ACC112 (cell line): ENCODE results near the gene TFB2M.
"Not testable (repeated sequence)": the region's sequence is repeated elsewhere in the genome, so short reads cannot be mapped to it uniquely, and the experiment has no call there.

ENCODE experiments used
- H2AFZ ChIP-seq: fragments of 200-600 bp; sonication (generic); one replicate; pipeline ENCODE4 v1.6.0; 2017; ENCODE audit warnings: antibody characterized with exemption, low read length; ENCODE audit not compliant: unreplicated experiment
- H3K27ac ChIP-seq: fragments of 200-600 bp; sonication (generic); 2 replicates; pipeline ENCODE4 v1.5.1; 2014; ENCODE audit warnings: low read depth, mild to moderate bottlenecking, antibody characterized with exemption, low read length, moderate library complexity
- H3K27me3 ChIP-seq: fragments of 200-600 bp; sonication (generic); 2 replicates; pipeline ENCODE4 v1.6.1; 2014; ENCODE audit warnings: mild to moderate bottlenecking, antibody characterized with exemption, low read length, moderate library complexity, mixed read lengths; ENCODE audit not compliant: insufficient read depth
- H3K36me3 ChIP-seq: fragments of 200-600 bp; sonication (generic); 2 replicates; pipeline ENCODE4 v1.6.1; 2016; ENCODE audit warnings: mild to moderate bottlenecking, antibody characterized with exemption, low read length, moderate library complexity, mixed read lengths; ENCODE audit not compliant: insufficient read depth
- H3K4me1 ChIP-seq: fragments of 200-600 bp; sonication (generic); one replicate; pipeline ENCODE4 v1.6.1; 2016; ENCODE audit warnings: low read length, mixed read lengths; ENCODE audit not compliant: insufficient read depth, unreplicated experiment, control insufficient read depth
- H3K4me3 ChIP-seq: fragments of 200-600 bp; sonication (generic); 2 replicates; pipeline ENCODE4 v1.5.1; 2014; ENCODE audit warnings: mild to moderate bottlenecking, low read depth, low read length
- H3K79me2 ChIP-seq: fragments of 200-600 bp; sonication (generic); one replicate; pipeline ENCODE4 v1.6.0; 2016; ENCODE audit warnings: low read length; ENCODE audit not compliant: control insufficient read depth, unreplicated experiment, insufficient read depth

The TFB2M gene, protein sequence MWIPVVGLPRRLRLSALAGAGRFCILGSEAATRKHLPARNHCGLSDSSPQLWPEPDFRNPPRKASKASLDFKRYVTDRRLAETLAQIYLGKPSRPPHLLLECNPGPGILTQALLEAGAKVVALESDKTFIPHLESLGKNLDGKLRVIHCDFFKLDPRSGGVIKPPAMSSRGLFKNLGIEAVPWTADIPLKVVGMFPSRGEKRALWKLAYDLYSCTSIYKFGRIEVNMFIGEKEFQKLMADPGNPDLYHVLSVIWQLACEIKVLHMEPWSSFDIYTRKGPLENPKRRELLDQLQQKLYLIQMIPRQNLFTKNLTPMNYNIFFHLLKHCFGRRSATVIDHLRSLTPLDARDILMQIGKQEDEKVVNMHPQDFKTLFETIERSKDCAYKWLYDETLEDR

DNA sequence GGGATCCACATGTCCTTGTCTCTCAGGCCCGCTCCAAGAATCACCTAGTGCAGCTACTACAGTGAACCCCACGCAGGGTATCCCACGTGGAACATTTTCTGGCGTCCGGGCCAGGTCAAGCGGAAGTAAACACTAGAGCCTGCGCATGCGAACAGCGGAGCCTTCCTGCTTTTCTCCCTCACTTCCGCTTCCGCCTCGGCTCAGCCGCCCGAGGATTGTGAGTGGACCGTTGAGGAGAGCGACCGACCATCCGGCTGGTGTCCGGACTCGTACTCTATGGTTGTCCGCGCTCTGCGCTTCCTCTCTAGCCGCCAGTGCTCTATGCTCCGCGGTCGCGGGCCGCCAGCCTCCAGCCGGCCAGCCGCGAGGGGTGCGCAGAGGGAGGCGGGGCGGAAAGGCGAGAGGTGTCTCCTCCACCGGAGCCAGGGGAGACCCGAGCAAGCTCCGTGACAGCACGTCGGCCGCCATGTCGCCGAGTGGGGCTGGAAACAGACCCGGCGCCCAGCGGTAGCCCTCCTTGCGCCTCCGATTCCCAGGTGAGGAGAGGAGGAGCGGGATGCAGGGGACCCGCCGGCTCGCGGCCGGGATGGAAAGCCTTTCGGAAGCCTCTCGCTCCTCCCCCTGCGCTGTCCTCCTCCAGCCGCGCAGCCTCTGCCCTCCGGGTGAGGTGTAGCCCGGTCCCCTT, at the start of gene TFB2M, which contains the start of gene CNST:
Gene TFB2M, minus strand, starts transcription at position 134 of the 685 bp plus-strand sequence. Its CDS starts 123 bp downstream, at position 11.
Gene CNST, plus strand, starts transcription at position 329 of the 685 bp plus-strand sequence. CDS start 25,107 bp downstream, outside the sequence.
- Histone ChIP-seq H3K4me3 (peak within 1 kb of the TSS; percentile 98), H3K27me3 (no peaks in the 10 kb centered on the region), H3K36me3 (peaks cover 11% of the 10 kb centered on the region; the same call in 1 of the 2 replicates), H3K4me1 (peaks cover 27% of the 10 kb centered on the region), H3K27ac (peak within 1 kb of the TSS; percentile 85), H3K79me2 (peaks cover 66% of the 10 kb centered on the region), H2AFZ (peak within 1 kb of the TSS; percentile 95)

DNA sequence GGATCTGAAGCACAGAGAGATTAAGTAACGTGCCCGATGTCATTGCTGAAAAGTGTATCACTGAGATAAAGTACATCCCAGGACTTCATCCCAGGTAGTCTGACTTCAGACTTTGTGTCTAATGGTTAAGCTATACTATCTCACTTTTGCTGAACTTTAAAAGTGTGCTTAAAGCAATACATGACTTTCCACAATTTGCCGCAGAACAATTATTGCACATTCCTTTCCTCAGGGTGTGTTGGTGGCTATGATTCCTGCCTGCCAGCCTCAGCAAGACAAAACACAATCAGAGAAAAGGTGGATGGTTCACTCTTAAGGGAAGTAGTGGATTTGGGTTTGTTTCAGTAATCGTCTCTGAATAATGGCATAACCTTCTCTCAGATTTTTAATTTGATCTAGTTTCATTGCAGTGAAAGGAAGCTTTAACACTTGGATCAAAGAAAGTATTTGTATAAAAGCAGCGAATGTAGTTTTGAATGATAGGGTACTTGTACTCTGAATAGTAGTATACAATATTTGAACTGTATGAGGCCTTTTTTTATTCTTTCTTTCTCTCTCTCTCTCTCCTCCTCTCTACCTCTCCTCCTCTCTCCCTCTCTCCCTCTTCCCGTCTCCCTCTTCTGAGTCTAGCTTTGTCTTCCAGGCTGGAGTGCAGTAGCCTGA, 47.2 kb upstream of the TFB2M start:
- Histone ChIP-seq H3K79me2 (peaks cover 26% of the 10 kb centered on the region), H3K27me3 (no peaks in the 10 kb centered on the region), H3K4me1 (peaks cover 32% of the 10 kb centered on the region), H3K27ac (no peak overlapping the region), H2AFZ (no peak overlapping the region), H3K4me3 (no peak overlapping the region), H3K36me3 (no peaks in the 10 kb centered on the region)

DNA sequence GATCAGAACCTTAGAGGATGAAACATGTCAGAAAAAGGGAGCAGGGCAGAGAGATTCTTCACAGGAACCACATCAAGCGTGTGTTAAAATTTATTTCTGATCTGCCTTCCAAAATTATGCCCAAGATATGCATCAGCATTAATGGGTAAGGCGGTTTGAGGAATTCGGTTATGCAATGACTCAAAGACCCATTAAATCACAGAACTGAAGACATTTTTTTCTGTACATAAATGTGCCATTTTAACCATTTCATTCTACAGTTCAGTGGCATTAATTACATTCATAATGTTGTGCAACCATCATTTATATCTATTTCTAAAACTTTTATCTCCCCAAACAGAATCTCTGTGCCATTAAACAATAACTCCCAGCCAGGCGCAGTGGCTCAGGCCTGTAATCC, 43.6 kb upstream of the TFB2M start:
- Histone ChIP-seq H3K36me3 (no peaks in the 10 kb centered on the region; the same call in 1 of the 2 replicates), H3K4me1 (peaks cover 14% of the 10 kb centered on the region), H3K79me2 (peaks cover 30% of the 10 kb centered on the region), H3K4me3 (no peak overlapping the region), H2AFZ (no peak overlapping the region), H3K27ac (peak overlapping the region; percentile 78), H3K27me3 (no peaks in the 10 kb centered on the region)

DNA sequence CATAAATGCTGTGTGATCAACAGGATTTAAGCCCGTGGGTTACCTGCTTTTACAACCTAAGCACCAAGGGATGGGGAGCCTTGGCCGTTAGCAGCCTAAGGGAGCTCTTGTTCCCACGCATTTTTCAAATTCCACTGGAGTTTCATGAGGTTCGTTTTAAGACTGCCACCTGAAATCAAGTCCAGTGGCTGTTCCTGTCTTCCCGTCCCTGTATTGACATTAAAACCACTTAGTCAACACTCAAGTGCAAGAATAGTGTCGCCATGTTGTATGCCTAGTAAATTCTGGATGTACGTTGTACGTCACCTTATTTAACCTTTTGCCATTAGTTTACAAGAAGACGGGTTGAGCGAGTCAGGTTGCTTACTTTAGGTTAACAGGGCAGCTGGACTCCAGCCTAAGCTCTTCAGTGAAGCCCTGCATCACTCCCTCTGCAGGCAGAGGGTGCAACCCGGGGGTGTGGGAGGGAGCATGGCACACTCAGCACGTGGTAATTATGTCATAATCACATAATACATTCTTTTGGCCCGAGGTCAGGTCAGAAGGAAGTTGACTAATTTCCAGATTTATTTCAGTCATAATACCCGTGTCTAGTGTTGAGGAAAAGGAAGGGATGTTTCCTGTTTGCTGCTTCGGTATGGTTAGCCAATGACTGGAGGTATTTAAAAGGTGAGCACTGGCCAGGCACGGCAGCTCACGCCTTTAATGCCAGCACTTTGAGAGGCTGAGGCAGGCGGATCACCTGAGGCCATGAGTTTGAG, 42.7 kb upstream of the TFB2M start:
- Histone ChIP-seq H3K79me2 (peaks cover 34% of the 10 kb centered on the region), H3K36me3 (peaks cover under 1% of the 10 kb centered on the region; the same call in 1 of the 2 replicates), H3K4me1 (peaks cover 14% of the 10 kb centered on the region), H3K27ac (peak overlapping the region; percentile 78), H2AFZ (no peak overlapping the region), H3K27me3 (no peaks in the 10 kb centered on the region), H3K4me3 (peak overlapping the region; percentile 3; the same call in 1 of the 2 replicates)

DNA sequence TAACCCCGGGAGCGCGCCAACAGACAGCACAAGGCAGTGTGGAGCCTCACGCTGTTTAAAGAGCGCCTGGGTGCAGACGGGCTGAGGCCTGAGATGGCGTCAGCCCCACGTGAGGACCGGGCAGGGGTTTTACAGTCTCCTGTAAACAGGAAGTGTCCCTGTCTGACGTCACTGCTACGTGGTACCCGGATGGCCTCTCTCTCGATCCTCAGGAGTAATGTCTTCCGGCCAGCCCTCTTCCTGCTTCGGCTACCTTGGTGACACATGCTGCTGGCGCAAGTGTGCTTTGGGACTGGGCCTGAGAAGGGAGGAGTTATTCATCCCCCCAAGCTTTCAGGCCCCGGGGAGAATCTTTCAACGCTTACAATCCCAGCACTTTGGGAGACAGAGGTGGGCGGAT, 41.4 kb upstream of the TFB2M start:
- Histone ChIP-seq H3K79me2 (peaks cover 35% of the 10 kb centered on the region), H3K27ac (no peak overlapping the region), H3K4me1 (peaks cover 14% of the 10 kb centered on the region), H2AFZ (no peak overlapping the region), H3K36me3 (peaks cover 6% of the 10 kb centered on the region; the same call in 1 of the 2 replicates), H3K27me3 (no peaks in the 10 kb centered on the region), H3K4me3 (no peak overlapping the region)

DNA sequence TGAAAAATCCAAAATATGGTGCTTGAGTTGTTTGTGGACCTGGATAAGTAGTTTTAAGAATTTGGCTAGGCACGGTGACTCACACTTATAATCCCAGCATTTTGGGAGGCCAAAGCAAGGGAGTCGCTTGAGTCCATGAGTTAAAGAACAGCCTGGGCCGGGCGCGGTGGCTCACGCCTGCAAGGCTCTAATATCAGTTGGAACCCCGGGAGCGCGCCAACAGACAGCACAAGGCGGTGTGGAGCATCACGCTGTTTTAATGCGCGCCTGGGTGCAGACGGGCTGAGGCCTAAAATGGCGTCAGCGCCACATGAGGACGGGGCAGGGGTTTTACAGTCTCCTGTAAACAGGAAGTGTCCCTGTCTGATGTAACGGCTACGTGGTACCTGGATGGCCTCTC, 39.2 kb upstream of the TFB2M start:
- not testable (repeated sequence) for H3K36me3 ChIP-seq, H3K27me3 ChIP-seq, H2AFZ ChIP-seq, H3K27ac ChIP-seq, H3K4me3 ChIP-seq
- Histone ChIP-seq H3K79me2 (peaks cover 34% of the 10 kb centered on the region), H3K4me1 (peaks cover 14% of the 10 kb centered on the region)

DNA sequence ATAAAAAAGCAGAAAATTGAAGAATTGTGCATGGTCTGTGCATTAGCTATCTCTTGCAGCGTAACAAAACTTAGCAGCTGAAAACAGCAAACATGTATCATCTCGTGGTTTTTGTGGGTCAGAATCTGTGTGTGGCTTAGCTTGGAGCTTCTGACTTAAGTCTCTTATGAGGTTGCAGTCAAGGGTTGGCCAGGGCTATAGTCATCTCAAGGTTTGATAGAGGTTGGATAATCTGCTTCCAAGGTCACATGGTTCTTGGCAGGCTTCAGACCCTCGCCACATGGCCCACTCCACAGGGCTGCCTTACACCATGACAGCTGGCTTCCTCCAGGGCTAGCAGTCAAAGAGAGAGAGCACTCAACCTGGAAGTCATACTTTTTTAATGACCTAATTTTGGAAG, 36.1 kb upstream of the TFB2M start:
- H2AFZ ChIP-seq: no peak overlapping the region
- H3K36me3 ChIP-seq: peaks cover 6% of the 10 kb centered on the region; the same call in 1 of the 2 replicates
- H3K79me2 ChIP-seq: peaks cover 29% of the 10 kb centered on the region
- no peak overlapping the region for H3K4me3 ChIP-seq
- peaks cover 5% of the 10 kb centered on the region for H3K4me1 ChIP-seq
- no peaks in the 10 kb centered on the region for H3K27me3 ChIP-seq
- no peak overlapping the region for H3K27ac ChIP-seq

DNA sequence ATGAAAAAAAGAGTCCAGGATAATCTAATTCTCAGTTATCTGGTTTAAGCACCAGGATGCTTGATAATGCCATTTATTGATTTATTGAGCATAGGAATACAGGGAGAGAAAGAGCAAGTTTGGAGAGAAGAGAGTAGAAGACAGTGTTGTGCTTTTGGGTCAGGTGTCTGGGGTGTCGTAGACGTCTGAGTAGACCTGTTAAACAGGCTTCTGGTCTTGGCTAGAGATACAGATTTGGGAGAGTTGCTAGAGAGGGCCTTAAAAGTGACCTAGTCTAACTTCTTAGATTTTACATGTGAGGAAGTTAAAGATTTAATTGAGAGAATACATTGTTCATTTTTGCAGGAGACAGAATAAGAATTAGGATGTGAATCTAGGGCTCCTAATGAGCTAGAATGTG, 34.5 kb upstream of the TFB2M start:
- peaks cover 39% of the 10 kb centered on the region for H3K79me2 ChIP-seq
- H2AFZ ChIP-seq: no peak overlapping the region
- peaks cover 11% of the 10 kb centered on the region; the same call in 1 of the 2 replicates for H3K36me3 ChIP-seq
- peaks cover 11% of the 10 kb centered on the region for H3K4me1 ChIP-seq
- H3K27ac ChIP-seq: no peak overlapping the region
- H3K27me3 ChIP-seq: no peaks in the 10 kb centered on the region
- H3K4me3 ChIP-seq: no peak overlapping the region

DNA sequence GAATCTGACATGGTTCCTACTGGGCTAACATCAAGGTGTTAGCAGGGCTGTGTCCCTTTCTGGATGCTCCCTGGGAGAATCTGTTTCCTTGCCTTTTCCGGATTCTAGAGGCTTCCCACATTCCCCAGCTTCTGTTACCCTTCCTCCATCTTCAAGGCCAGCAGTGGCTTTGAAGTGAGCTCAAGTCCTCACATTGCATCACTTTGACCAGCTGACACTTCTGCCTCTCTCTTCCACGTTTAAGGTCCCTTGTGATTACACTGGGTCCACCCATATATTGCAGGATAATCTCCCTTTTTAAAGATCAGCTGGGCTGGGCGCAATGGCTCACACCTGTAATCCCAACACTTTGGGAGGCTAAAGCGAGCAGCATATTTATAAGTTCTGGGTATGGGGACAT, 33.3 kb upstream of the TFB2M start:
- no peak overlapping the region for H3K4me3 ChIP-seq
- no peaks in the 10 kb centered on the region for H3K27me3 ChIP-seq
- H3K36me3 ChIP-seq: peaks cover 18% of the 10 kb centered on the region; the same call in 1 of the 2 replicates
- H2AFZ ChIP-seq: no peak overlapping the region
- no peak overlapping the region for H3K27ac ChIP-seq
- H3K4me1 ChIP-seq: peaks cover 15% of the 10 kb centered on the region
- peaks cover 44% of the 10 kb centered on the region for H3K79me2 ChIP-seq

DNA sequence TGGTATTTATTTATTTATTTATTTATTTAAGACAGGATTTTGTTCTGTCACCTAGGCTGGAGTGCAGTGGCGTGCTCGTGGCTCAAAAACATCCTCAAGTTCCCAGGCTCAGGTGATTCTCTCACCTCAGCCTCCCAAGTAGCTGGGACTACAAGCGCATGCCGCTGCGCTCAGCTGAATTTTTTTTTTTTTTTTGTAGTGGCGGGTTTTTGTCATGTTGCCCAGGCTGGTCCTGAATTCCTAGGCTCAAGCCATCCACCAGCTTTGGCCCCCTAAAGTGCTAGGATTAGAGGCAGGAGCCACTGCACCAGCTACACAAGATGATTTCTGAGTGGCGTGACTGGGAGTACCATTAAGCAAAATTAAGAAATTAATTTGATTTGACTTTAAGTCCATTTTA, 31.9 kb upstream of the TFB2M start:
- H3K36me3 ChIP-seq: peaks cover 12% of the 10 kb centered on the region; the same call in 1 of the 2 replicates
- H3K79me2 ChIP-seq: peaks cover 38% of the 10 kb centered on the region
- H3K27ac ChIP-seq: peak overlapping the region; percentile 84
- no peaks in the 10 kb centered on the region for H3K27me3 ChIP-seq
- H3K4me3 ChIP-seq: no peak overlapping the region
- no peak overlapping the region for H2AFZ ChIP-seq
- peaks cover 26% of the 10 kb centered on the region for H3K4me1 ChIP-seq
